ENCODE results near the gene HABP2.

HABP2 gene

DNA sequence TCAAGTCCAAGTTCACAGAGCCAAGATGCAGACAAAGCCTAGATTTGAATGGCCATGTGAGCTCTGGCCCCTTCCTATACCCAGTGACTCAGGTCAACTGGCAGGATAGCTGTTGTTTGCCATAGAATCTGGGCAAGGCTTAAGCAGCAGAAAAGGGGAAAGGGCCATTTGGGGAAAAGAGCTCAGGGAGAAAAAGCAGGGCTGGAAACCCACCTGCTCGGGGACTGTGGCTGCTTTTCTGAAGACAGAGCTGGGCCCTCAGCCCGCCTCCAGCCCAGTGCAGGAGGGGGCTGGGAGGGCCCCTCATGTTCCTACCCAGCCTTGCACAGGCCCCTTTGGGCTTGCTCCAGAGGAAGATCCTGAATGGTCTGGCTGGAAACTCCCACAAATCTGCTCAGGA, 32.6 kb upstream of the HABP2 start:
- TF ChIP-seq, protein P1, sequence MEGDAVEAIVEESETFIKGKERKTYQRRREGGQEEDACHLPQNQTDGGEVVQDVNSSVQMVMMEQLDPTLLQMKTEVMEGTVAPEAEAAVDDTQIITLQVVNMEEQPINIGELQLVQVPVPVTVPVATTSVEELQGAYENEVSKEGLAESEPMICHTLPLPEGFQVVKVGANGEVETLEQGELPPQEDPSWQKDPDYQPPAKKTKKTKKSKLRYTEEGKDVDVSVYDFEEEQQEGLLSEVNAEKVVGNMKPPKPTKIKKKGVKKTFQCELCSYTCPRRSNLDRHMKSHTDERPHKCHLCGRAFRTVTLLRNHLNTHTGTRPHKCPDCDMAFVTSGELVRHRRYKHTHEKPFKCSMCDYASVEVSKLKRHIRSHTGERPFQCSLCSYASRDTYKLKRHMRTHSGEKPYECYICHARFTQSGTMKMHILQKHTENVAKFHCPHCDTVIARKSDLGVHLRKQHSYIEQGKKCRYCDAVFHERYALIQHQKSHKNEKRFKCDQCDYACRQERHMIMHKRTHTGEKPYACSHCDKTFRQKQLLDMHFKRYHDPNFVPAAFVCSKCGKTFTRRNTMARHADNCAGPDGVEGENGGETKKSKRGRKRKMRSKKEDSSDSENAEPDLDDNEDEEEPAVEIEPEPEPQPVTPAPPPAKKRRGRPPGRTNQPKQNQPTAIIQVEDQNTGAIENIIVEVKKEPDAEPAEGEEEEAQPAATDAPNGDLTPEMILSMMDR (IDR thresholded peaks at IDR 0.05; ENCODE audit: control insufficient read depth, extremely low read depth, insufficient read depth) = no peak
- H3K4me3 ChIP-seq (ENCODE audit: low read depth, low read length) = no peak overlapping the region
- no peak for DNase-seq (ENCODE audit: low read depth)

- TF ChIP-seq, protein P1 (IDR thresholded peaks at IDR 0.05; ENCODE audit: control insufficient read depth, extremely low read depth, insufficient read depth) = peak; percentile 99
- H3K4me3 ChIP-seq (ENCODE audit: low read depth, low read length) = no peak overlapping the region
- peak; percentile 65 for DNase-seq (ENCODE audit: low read depth)
Measured at GRCh38 chr10:113520690-113521474, 32.0 kb upstream of the HABP2 start.

DNA sequence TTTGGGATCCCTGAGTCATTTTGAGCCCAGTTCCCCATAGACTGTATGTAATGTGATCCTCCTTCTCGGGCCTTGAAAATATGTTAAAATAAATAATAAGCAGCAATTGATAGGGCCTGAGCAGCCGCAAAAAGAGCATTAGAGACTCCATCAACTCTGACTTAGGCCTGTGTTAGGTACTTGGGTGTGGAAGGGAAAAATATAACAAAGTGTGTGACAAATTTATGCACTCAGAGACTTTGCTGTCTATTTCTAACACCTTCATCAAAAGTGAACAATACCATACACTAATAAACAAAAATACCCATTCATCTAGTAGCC, 31.4 kb upstream of the HABP2 start:
- DNase-seq (ENCODE audit: low read depth) = no peak
- TF ChIP-seq, protein P1 (IDR thresholded peaks at IDR 0.05; ENCODE audit: control insufficient read depth, extremely low read depth, insufficient read depth) = no peak
- no peak overlapping the region for H3K4me3 ChIP-seq (ENCODE audit: low read depth, low read length)

DNA sequence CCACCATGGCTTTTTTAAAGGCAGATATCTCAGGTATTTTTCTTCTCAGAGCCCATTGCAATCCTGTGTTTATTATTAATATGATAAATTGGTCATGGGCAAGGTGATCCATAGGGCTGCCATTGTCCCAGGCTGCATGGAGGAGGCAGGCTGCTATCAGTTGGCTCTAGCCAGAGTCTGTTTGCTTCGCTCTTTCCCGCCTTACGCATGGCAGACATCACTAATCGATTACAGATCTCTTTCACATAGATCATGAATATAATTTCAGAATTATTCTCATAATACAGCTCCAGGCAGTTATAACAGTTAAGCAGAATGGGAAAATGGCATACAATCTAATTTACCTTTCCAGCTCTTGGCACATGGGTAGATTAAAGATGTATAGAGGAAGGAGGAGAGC, 30.4 kb upstream of the HABP2 start:
- DNase-seq (ENCODE audit: low read depth) = no peak
- TF ChIP-seq, protein P1 (IDR thresholded peaks at IDR 0.05; ENCODE audit: control insufficient read depth, extremely low read depth, insufficient read depth) = no peak
- H3K4me3 ChIP-seq (ENCODE audit: low read depth, low read length) = no peak overlapping the region

GRCh38 chr10:113523071-113523470, 29.8 kb upstream of the HABP2 start:
- no peak overlapping the region for H3K4me3 ChIP-seq (ENCODE audit: low read depth, low read length)
- TF ChIP-seq, protein P1 (IDR thresholded peaks at IDR 0.05; ENCODE audit: control insufficient read depth, extremely low read depth, insufficient read depth) = no peak
- no peak for DNase-seq (ENCODE audit: low read depth)

- DNase-seq (ENCODE audit: low read depth) = no peak
- no peak overlapping the region for H3K4me3 ChIP-seq (ENCODE audit: low read depth, low read length)
- TF ChIP-seq, protein P1 (IDR thresholded peaks at IDR 0.05; ENCODE audit: control insufficient read depth, extremely low read depth, insufficient read depth) = no peak
Measured at GRCh38 chr10:113523628-113524027, 29.2 kb upstream of the HABP2 start.

GRCh38 chr10:113524120-113524519, 28.7 kb upstream of the HABP2 start:
- no peak overlapping the region for H3K4me3 ChIP-seq (ENCODE audit: low read depth, low read length)
- TF ChIP-seq, protein P1 (IDR thresholded peaks at IDR 0.05; ENCODE audit: control insufficient read depth, extremely low read depth, insufficient read depth) = no peak
- DNase-seq (ENCODE audit: low read depth) = no peak

Data from LNCaP clone FGC (cell line).